GM13977 (cell line): ENCODE results near the gene SFRP5.

Experiments used
- DNase-seq: peaks from one replicate; pipeline ENCODE4 v3.0.0; 2012; ENCODE audit warnings: low spot score
- in situ Hi-C: fragments of 300-500 bp; cut with MboI; formaldehyde crosslinking; loops from one replicate; pipeline ENCODE4 v1.12.0; 2022; ENCODE audit warnings: low sequenced_read_pairs, low pct_unique_long_range_greater_than_20kb, mixed read lengths, inconsistent platforms; ENCODE audit not compliant: unreplicated experiment
- TF ChIP-seq, protein P1 (sequence below): IDR thresholded peaks from 2 replicates; pipeline ENCODE4 v1.5.1; 2012; ENCODE audit warnings: mild to moderate bottlenecking, control low read depth; ENCODE audit not compliant: insufficient read depth; ENCODE audit errors: extremely low read depth, missing control alignments

SFRP5 gene

DNA sequence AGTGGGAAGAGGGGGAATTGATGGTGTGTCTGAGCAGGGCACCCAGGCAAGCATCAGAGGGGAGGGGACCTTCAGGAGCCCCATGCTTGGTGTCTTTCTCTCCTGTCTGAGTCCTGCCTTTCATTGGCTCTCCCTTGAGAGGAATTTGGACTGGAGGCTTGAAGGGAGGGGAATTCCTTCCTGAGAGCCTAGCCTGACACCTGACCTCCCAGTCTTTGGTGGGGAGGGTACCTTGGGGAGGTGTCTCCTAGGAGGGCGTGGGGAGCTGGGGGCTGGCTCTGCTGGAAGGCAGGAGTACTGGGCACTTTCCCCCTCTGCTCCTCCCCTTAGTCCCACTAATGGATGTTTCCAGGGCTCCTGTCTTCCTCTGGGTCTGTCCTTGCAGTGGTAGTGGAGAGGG is 1.3 kb upstream of the SFRP5 start:
- TF ChIP-seq, protein P1, sequence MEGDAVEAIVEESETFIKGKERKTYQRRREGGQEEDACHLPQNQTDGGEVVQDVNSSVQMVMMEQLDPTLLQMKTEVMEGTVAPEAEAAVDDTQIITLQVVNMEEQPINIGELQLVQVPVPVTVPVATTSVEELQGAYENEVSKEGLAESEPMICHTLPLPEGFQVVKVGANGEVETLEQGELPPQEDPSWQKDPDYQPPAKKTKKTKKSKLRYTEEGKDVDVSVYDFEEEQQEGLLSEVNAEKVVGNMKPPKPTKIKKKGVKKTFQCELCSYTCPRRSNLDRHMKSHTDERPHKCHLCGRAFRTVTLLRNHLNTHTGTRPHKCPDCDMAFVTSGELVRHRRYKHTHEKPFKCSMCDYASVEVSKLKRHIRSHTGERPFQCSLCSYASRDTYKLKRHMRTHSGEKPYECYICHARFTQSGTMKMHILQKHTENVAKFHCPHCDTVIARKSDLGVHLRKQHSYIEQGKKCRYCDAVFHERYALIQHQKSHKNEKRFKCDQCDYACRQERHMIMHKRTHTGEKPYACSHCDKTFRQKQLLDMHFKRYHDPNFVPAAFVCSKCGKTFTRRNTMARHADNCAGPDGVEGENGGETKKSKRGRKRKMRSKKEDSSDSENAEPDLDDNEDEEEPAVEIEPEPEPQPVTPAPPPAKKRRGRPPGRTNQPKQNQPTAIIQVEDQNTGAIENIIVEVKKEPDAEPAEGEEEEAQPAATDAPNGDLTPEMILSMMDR: no peak
- in situ Hi-C loops: no loop called here
- DNase-seq: no peak

GRCh38 chr10:97771055-97771891 is 526 bp downstream of the SFRP5 start:
- in situ Hi-C loops: no loop called here
- peak; percentile 69 for DNase-seq
- TF ChIP-seq, protein P1: no peak

DNA sequence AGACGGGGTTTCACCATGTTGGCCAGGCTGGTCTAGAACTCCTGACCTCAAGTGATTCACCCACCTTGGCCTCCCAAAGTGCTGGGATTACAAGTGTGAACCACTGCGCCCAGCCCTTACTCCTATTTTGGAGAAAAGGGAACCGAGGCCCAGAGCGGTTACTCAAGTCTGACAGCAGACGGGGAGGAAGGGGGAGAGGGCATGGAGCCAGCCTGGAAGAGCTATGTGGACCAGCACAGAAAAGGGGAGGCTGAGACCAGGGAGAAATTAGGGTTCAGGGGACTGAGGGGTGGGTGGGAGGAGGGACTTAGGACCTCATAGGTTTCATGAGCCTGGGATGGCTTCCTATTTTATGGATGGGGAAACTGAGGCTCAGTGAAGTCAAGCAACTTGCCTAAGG is 1.5 kb downstream of the SFRP5 start:
- TF ChIP-seq, protein P1: no peak
- no peak for DNase-seq
- in situ Hi-C loops: no loop called here

DNA sequence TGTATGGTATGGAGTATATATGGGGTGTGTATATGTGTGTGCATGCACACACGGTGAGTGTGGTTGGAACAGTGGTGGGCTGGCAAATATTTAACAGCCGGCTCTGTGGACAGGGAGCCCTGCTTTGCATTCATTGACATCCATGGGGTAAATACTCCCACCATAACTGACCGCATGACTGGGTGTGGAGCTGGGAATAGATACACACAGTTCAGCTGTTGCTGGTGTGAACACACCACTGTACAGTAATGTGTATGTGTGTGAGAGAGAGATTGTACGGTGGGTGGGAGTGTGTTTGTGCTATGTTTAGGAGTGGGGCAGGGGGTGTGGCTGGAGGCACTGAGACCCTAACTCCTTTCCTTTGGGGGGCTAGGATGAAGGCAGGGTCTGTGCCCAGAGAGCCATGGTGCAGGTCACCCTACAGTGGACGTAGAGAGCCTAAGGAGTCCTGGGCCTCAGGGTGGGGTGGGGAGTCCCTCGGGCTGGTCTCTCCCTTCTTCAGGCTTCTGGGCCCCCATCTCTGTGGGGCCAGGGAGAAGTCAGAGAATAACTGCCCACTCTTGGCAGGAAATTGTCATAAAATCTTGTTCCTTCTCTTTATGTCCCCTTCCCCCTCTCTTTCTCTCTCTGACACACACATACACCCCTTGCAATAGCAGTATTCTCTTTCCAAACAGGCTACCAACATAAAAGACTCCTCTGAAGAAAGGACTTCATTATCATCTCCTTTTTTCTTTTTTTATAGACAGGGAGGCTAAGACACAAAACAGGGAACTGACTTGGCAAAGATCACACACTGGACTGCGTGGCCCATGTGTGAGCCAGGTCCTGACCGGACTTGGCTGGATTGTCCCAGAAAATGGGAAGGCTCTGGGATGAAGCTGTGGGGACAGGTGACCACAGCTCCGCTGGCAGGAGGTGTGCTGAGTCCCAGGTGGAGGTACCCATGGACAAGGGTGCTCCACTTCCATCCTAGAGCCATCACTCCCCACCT is 3.2 kb downstream of the SFRP5 start:
- DNase-seq: no peak
- in situ Hi-C loops: no loop called here

GRCh38 chr10:97766996-97767924 is 4.5 kb downstream of the SFRP5 start:
- TF ChIP-seq, protein P1: no peak
- no peak for DNase-seq
- in situ Hi-C loops: no loop called here

More for the DNA sequence above, 3.2 kb downstream of the SFRP5 start:
- TF ChIP-seq, protein P1: no peak
